ENCODE measurements around the gene YBX1.

The YBX1 gene

GRCh38 chr1:42737986-42738677 is 55.9 kb downstream of the YBX1 start:
- DNase-seq (ENCODE audit: low read depth, low spot score) = no peak
- H3K4me3 ChIP-seq (ENCODE audit: low read depth, low read length) = no peak overlapping the region
- ChIA-PET CTCF (interaction anchor here (1.0 to 5.7 kb wide), 4 partner anchors 9 to 1202 kb away, joined by 3 to 30 read pairs (median 4); no protein-coding TSS in a partner anchor), POLR2A (no interaction called here)
- TF ChIP-seq, protein P1, sequence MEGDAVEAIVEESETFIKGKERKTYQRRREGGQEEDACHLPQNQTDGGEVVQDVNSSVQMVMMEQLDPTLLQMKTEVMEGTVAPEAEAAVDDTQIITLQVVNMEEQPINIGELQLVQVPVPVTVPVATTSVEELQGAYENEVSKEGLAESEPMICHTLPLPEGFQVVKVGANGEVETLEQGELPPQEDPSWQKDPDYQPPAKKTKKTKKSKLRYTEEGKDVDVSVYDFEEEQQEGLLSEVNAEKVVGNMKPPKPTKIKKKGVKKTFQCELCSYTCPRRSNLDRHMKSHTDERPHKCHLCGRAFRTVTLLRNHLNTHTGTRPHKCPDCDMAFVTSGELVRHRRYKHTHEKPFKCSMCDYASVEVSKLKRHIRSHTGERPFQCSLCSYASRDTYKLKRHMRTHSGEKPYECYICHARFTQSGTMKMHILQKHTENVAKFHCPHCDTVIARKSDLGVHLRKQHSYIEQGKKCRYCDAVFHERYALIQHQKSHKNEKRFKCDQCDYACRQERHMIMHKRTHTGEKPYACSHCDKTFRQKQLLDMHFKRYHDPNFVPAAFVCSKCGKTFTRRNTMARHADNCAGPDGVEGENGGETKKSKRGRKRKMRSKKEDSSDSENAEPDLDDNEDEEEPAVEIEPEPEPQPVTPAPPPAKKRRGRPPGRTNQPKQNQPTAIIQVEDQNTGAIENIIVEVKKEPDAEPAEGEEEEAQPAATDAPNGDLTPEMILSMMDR (IDR thresholded peaks at IDR 0.05; ENCODE audit: insufficient read depth, low read length, missing control alignments) = no peak

- H3K4me3 ChIP-seq (ENCODE audit: low read depth, low read length) = no peak overlapping the region
- TF ChIP-seq, protein P1 (IDR thresholded peaks at IDR 0.05; ENCODE audit: insufficient read depth, low read length, missing control alignments) = no peak
- ChIA-PET POLR2A (no interaction called here), CTCF (no interaction called here)
- no peak for DNase-seq (ENCODE audit: low read depth, low spot score)
Measured at GRCh38 chr1:42738678-42739226, 56.5 kb downstream of the YBX1 start.

DNA sequence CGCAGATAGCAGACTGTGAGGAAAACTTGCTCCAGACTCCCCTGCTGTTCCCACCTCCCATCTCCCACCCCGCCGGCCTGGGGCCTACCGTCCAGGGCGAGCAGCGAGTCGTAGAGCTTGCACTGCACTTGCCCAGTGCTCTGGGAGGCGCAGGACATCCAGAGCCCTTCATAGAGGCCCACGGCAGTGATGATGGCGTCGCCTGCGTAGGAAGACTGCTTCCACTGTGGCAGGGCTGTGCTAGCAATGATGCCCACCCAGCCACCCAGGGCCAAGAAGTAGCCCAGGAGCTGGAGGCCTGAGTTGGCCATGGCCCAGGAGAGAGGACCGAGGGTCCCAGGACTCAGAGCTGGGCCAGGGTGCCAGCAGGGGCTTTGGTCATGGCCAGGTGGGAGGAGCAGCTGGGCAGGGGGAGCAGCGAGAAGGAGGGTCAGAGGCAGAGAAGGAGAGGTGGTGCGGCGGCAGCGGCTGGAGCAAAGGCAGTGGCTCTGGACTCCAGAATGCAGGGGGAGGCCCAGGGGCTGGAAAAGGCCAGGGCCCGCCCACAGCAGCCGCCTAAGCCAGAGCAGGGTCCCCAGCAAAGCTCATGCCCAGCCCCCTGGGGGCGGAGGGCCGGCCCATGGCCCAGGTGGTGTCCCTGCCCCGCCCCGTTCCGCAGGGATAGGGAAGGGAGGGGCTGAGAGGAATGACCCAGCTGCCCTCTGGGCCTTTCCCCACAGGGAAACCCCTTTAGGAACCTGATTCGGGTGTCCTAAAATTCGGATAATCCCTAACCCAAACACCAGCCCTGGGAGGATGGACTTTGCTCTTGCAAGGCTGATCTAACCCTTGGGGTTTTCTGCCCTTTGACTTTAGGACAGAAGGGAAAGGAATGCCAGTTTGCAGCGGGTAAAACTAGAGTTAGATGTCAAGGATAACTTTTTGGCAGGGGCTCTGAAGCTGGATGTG is 57.8 kb downstream of the YBX1 start, which contains the start of gene CLDN19:
Gene CLDN19 (minus strand): TSS at position 484 of the 948 bp plus-strand sequence. CDS start 173 bp downstream, at position 311.
- TF ChIP-seq, protein P1 (IDR thresholded peaks at IDR 0.05; ENCODE audit: insufficient read depth, low read length, missing control alignments) = no peak
- CTCF ChIA-PET = interaction anchor here (0.6 to 1.7 kb wide), 4 partner anchors 9 to 68 kb away, joined by 3 to 5 read pairs (median 3); partner anchors contain the start of genes C1orf50 and P3H1
- no peak for DNase-seq (ENCODE audit: low read depth, low spot score)
- POLR2A ChIA-PET = no interaction called here
- no peak within 1 kb of the TSS for H3K4me3 ChIP-seq (ENCODE audit: low read depth, low read length)

GRCh38 chr1:42740851-42741580 is 58.8 kb downstream of the YBX1 start:
- CTCF ChIA-PET = interaction anchor here (0.7 to 1.7 kb wide), 3 partner anchors 8 to 163 kb away, joined by 3 to 5 read pairs (median 3); no protein-coding TSS in a partner anchor

DNA sequence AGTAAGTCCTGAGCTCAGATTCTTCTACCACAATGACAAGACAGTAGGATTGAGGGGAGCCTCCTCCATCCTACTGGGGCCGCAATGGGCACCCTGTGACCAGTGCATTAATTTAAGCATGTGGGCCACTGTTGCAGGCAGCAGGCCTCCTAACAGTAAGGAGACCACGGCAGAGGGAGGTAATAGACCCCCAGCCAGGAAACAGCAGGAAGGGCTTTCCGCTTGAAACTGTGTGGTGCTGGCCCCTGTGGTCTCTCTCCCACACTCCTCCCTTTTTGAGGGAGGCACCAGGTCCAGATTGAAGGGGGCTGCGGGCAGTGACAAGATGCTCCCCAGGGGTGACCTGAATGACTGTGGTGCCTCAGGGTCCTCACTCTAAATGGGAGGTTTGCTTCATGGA is 59.5 kb downstream of the YBX1 start:
- CTCF ChIA-PET = interaction anchor here (1.0 kb wide), 1 partner anchor 164 kb away, joined by 3 read pairs; no protein-coding TSS in a partner anchor
- POLR2A ChIA-PET = no interaction called here
- TF ChIP-seq, protein P1 (IDR thresholded peaks at IDR 0.05; ENCODE audit: insufficient read depth, low read length, missing control alignments) = no peak

More at GRCh38 chr1:42740851-42741580, 58.8 kb downstream of the YBX1 start:
- no peak for DNase-seq (ENCODE audit: low read depth, low spot score)
- POLR2A ChIA-PET = no interaction called here
- H3K4me3 ChIP-seq (ENCODE audit: low read depth, low read length) = no peak overlapping the region
- TF ChIP-seq, protein P1 (IDR thresholded peaks at IDR 0.05; ENCODE audit: insufficient read depth, low read length, missing control alignments) = no peak

More for the DNA sequence above, 59.5 kb downstream of the YBX1 start:
- DNase-seq (ENCODE audit: low read depth, low spot score) = no peak
- no peak overlapping the region for H3K4me3 ChIP-seq (ENCODE audit: low read depth, low read length)

All from AG04449 (cell line).